Measurements from ENCODE around the gene EYS. TPM values are rescaled to one million over a fixed set of nuclear protein-coding genes. Genes with fewer than 3 reads are reported as not detected.
"Not testable (repeated sequence)": the region's sequence is repeated elsewhere in the genome, so short reads cannot be mapped to it uniquely, and the experiment has no call there.

Gene EYS
- total and polyA plus RNA-seq, 3 experiments from 2014 or later, result not detected

DNA sequence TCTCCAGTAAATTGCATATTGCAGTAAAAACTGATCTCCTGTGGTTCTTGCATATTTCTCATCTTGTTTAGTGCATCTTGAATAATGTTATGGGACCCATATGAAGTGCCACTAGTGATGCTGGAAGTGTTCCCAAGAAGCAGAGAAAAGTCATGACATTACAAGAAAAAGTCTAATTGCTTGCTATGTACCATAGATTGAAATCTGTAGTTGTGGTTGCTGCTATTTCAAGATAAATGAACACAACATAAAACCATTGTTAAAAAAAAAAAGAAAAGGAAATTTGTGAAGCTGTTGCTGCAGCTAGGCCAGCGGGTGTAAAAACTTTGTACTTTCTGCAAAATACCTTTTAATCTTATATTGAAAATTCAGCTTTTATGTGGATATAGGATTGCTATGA lies 1767.0 kb downstream of the EYS start:
- H3K9me3 ChIP-seq (ENCODE audit: low read length), result no peaks in the 10 kb centered on the region
- Mint-ChIP-seq H3K9me3 (peaks cover 0 to 8% (median 3%) of the 10 kb centered on the region in 5 donors), H3K4me1 (no peaks in the 10 kb centered on the region), H3K4me3 (no peak overlapping the region), H3K36me3 (no peaks in the 10 kb centered on the region), H3K27me3 (no peaks in the 10 kb centered on the region), H3K27ac (no peak overlapping the region)
- H3K4me3 ChIP-seq (ENCODE audit: low read length), result no peak overlapping the region
- H3K27ac ChIP-seq (ENCODE audit: low read depth, low read length), result no peak overlapping the region
- no peaks in the 10 kb centered on the region for H3K27me3 ChIP-seq (ENCODE audit: insufficient read depth, low read length, poor library complexity, severe bottlenecking)
- DNase-seq, result no peak
- ChIA-PET CTCF (no interaction called here), POLR2A (no interaction called here)
- no peaks in the 10 kb centered on the region for H3K4me1 ChIP-seq (ENCODE audit: insufficient read depth, low read length)
- H3K36me3 ChIP-seq (ENCODE audit: insufficient read depth, low read length), result no peaks in the 10 kb centered on the region

GRCh38 chr6:63936399-63936798 lies 1770.6 kb downstream of the EYS start:
- Mint-ChIP-seq H3K4me1 (no peaks in the 10 kb centered on the region), H3K9me3 (peaks cover 0 to 6% (median 3%) of the 10 kb centered on the region in 5 donors), H3K36me3 (no peaks in the 10 kb centered on the region), H3K27ac (no peak overlapping the region), H3K4me3 (no peak overlapping the region), H3K27me3 (no peaks in the 10 kb centered on the region)
- ChIA-PET CTCF (no interaction called here), POLR2A (no interaction called here)
- DNase-seq, result no peak
- no peaks in the 10 kb centered on the region for H3K36me3 ChIP-seq (ENCODE audit: insufficient read depth, low read length)
- H3K4me1 ChIP-seq (ENCODE audit: insufficient read depth, low read length), result no peaks in the 10 kb centered on the region
- no peak overlapping the region for H3K27ac ChIP-seq (ENCODE audit: low read depth, low read length)
- no peaks in the 10 kb centered on the region for H3K27me3 ChIP-seq (ENCODE audit: insufficient read depth, low read length, poor library complexity, severe bottlenecking)
- no peak overlapping the region for H3K4me3 ChIP-seq (ENCODE audit: low read length)
- H3K9me3 ChIP-seq (ENCODE audit: low read length), result no peaks in the 10 kb centered on the region

- H3K4me1 ChIP-seq (ENCODE audit: insufficient read depth, low read length), result no peaks in the 10 kb centered on the region
- DNase-seq, result no peak
- ChIA-PET CTCF (no interaction called here), POLR2A (no interaction called here)
- no peaks in the 10 kb centered on the region for H3K36me3 Mint-ChIP-seq
- peaks cover 0 to 6% (median 3%) of the 10 kb centered on the region in 5 donors for H3K9me3 Mint-ChIP-seq
- no peaks in the 10 kb centered on the region for H3K27me3 ChIP-seq (ENCODE audit: insufficient read depth, low read length, poor library complexity, severe bottlenecking)
- no peak overlapping the region for H3K27ac Mint-ChIP-seq
- H3K4me1 Mint-ChIP-seq, result no peaks in the 10 kb centered on the region
- H3K4me3 ChIP-seq (ENCODE audit: low read length), result no peak overlapping the region
- no peak overlapping the region for H3K4me3 Mint-ChIP-seq
- H3K9me3 ChIP-seq (ENCODE audit: low read length), result no peaks in the 10 kb centered on the region
- H3K27ac ChIP-seq (ENCODE audit: low read depth, low read length), result no peak overlapping the region
- H3K27me3 Mint-ChIP-seq, result no peaks in the 10 kb centered on the region
- H3K36me3 ChIP-seq (ENCODE audit: insufficient read depth, low read length), result no peaks in the 10 kb centered on the region
Observed at GRCh38 chr6:63935732-63936131, 1771.3 kb downstream of the EYS start.

DNA sequence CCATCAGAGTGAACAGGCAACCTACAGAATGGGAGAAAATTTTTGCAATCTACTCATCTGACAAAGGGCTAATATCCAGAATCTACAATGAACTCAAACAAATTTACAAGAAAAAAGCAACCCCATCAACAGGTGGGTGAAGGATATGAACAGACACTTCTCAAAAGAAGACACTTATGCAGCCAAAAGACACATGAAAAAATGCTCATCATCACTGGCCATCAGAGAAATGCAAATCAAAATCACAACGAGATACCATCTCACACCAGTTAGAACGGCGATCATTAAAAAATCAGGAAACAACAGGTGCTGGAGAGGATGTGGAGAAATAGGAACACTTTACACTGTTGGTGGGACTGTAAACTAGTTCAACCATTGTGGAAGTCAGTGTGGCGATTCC lies 1773.1 kb downstream of the EYS start:
- POLR2A ChIA-PET; H3K4me1 Mint-ChIP-seq; H3K27ac ChIP-seq (ENCODE audit: low read depth, low read length); H3K9me3 Mint-ChIP-seq; H3K27ac Mint-ChIP-seq; H3K4me3 ChIP-seq (ENCODE audit: low read length); CTCF ChIA-PET; H3K4me1 ChIP-seq (ENCODE audit: insufficient read depth, low read length); H3K36me3 ChIP-seq (ENCODE audit: insufficient read depth, low read length); H3K4me3 Mint-ChIP-seq; H3K27me3 Mint-ChIP-seq; DNase-seq; H3K9me3 ChIP-seq (ENCODE audit: low read length); H3K27me3 ChIP-seq (ENCODE audit: insufficient read depth, low read length, poor library complexity, severe bottlenecking); H3K36me3 Mint-ChIP-seq: not testable (repeated sequence)

DNA sequence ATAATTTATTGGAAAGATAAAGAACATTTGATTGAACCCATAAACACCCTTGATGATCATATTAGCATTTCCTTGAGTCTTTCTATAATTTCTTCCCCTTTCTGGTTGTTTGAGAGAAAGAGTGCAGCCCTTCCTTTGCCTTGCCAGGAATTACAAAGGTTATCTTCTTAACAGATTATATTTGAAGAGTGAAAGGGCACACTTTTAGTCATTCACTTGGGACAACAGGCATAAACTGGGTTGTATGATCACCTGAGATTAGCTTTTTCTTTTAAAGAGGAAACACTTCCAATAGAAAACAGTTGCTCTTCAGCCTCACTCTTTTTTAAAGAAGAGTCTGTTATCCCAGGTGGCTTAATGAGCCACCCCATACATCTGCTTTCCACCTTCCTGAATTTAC lies 1776.2 kb downstream of the EYS start:
- Histone ChIP-seq H3K9me3 (ENCODE audit: low read length) (no peaks in the 10 kb centered on the region), H3K27ac (ENCODE audit: low read depth, low read length) (no peak overlapping the region), H3K27me3 (ENCODE audit: insufficient read depth, low read length, poor library complexity, severe bottlenecking) (no peaks in the 10 kb centered on the region), H3K36me3 (ENCODE audit: insufficient read depth, low read length) (no peaks in the 10 kb centered on the region), H3K4me3 (ENCODE audit: low read length) (no peak overlapping the region), H3K4me1 (ENCODE audit: insufficient read depth, low read length) (no peaks in the 10 kb centered on the region)
- Mint-ChIP-seq H3K27me3 (no peaks in the 10 kb centered on the region), H3K36me3 (no peaks in the 10 kb centered on the region), H3K4me1 (no peaks in the 10 kb centered on the region), H3K27ac (no peak overlapping the region), H3K9me3 (peaks cover 0 to 3% (median 0%) of the 10 kb centered on the region in 5 donors), H3K4me3 (no peak overlapping the region)
- ChIA-PET POLR2A (no interaction called here), CTCF (no interaction called here)
- DNase-seq, result no peak

- Histone ChIP-seq H3K36me3 (ENCODE audit: insufficient read depth, low read length) (no peaks in the 10 kb centered on the region), H3K27ac (ENCODE audit: low read depth, low read length) (no peak overlapping the region), H3K27me3 (ENCODE audit: insufficient read depth, low read length, poor library complexity, severe bottlenecking) (no peaks in the 10 kb centered on the region), H3K9me3 (ENCODE audit: low read length) (no peaks in the 10 kb centered on the region), H3K4me1 (ENCODE audit: insufficient read depth, low read length) (no peaks in the 10 kb centered on the region), H3K4me3 (ENCODE audit: low read length) (no peak overlapping the region)
- no peak overlapping the region for H3K27ac Mint-ChIP-seq
- no peaks in the 10 kb centered on the region for H3K4me1 Mint-ChIP-seq
- ChIA-PET POLR2A (no interaction called here), CTCF (no interaction called here)
- no peaks in the 10 kb centered on the region for H3K27me3 Mint-ChIP-seq
- H3K9me3 Mint-ChIP-seq, result peaks cover 0 to 3% (median 0%) of the 10 kb centered on the region in 5 donors
- no peak overlapping the region for H3K4me3 Mint-ChIP-seq
- no peak for DNase-seq
- H3K36me3 Mint-ChIP-seq, result no peaks in the 10 kb centered on the region
Observed at GRCh38 chr6:63929111-63929510, 1777.9 kb downstream of the EYS start.

DNA sequence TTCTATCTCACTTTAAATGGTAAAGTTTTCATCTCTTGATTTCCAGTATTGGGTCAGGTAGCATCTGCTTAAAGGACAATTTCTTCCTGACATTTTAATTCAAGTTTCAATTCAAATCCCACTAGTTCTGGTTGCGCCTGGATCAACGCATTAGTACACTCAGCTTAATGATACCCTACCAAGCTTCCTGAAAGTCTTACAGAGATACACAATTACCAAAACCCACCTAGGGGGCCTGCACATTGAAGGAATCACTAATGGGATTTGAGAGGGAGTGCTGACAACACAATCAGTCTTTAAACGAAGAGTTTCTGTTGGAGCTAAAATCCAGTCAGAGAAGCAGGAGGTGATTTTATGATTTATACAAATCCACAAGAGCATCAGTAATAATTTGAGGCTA lies 1778.4 kb downstream of the EYS start:
- no peak overlapping the region for H3K4me3 ChIP-seq (ENCODE audit: low read length)
- H3K36me3 ChIP-seq (ENCODE audit: insufficient read depth, low read length), result no peaks in the 10 kb centered on the region
- DNase-seq, result no peak
- no peaks in the 10 kb centered on the region for H3K9me3 ChIP-seq (ENCODE audit: low read length)
- Mint-ChIP-seq H3K4me1 (no peaks in the 10 kb centered on the region), H3K27me3 (no peaks in the 10 kb centered on the region), H3K27ac (no peak overlapping the region), H3K36me3 (no peaks in the 10 kb centered on the region), H3K9me3 (peaks cover 0 to 3% (median 0%) of the 10 kb centered on the region in 5 donors), H3K4me3 (no peak overlapping the region)
- no peaks in the 10 kb centered on the region for H3K4me1 ChIP-seq (ENCODE audit: insufficient read depth, low read length)
- no peaks in the 10 kb centered on the region for H3K27me3 ChIP-seq (ENCODE audit: insufficient read depth, low read length, poor library complexity, severe bottlenecking)
- no peak overlapping the region for H3K27ac ChIP-seq (ENCODE audit: low read depth, low read length)
- ChIA-PET POLR2A (no interaction called here), CTCF (no interaction called here)

- no peak for DNase-seq
- no peaks in the 10 kb centered on the region for H3K36me3 ChIP-seq (ENCODE audit: insufficient read depth, low read length)
- H3K9me3 ChIP-seq (ENCODE audit: low read length), result no peaks in the 10 kb centered on the region
- H3K9me3 Mint-ChIP-seq, result peaks cover 0 to 3% (median 0%) of the 10 kb centered on the region in 5 donors
- ChIA-PET CTCF (no interaction called here), POLR2A (no interaction called here)
- no peaks in the 10 kb centered on the region for H3K27me3 Mint-ChIP-seq
- H3K4me3 ChIP-seq (ENCODE audit: low read length), result no peak overlapping the region
- H3K27ac ChIP-seq (ENCODE audit: low read depth, low read length), result no peak overlapping the region
- H3K27me3 ChIP-seq (ENCODE audit: insufficient read depth, low read length, poor library complexity, severe bottlenecking), result no peaks in the 10 kb centered on the region
- no peak overlapping the region for H3K4me3 Mint-ChIP-seq
- no peaks in the 10 kb centered on the region for H3K4me1 ChIP-seq (ENCODE audit: insufficient read depth, low read length)
- no peaks in the 10 kb centered on the region for H3K36me3 Mint-ChIP-seq
- no peak overlapping the region for H3K27ac Mint-ChIP-seq
- no peaks in the 10 kb centered on the region for H3K4me1 Mint-ChIP-seq
Observed at GRCh38 chr6:63926950-63927927, 1779.8 kb downstream of the EYS start.

Measured in CD8-positive, alpha-beta memory T cell (primary cell).